Adrenal gland (tissue), 12 donors: ENCODE results near the gene ERC1. TPM values are rescaled to one million over a fixed set of nuclear protein-coding genes. Genes with fewer than 3 reads are reported as not detected.
A peak's percentile ranks its signal among the peaks of the same experiment; 100 is the strongest.

Experiments used
- DNase-seq, 7 donors: peaks; one replicate each; pipeline ENCODE4 v3.0.0-alpha.2; 2019 to 2020
- H3K27ac ChIP-seq, 5 donors: fragments of 200-600 bp; sonication (generic) in 4 of 5; 1 replicate in 3 of 5; 2 replicates in 2 of 5; pipeline versions ENCODE4 v1.5.1 to v1.8.0; 2016 to 2020; ENCODE audit warnings: mild to moderate bottlenecking in 1 of 5
- H3K27me3 ChIP-seq: fragments of 200-600 bp; 2 replicates; pipeline ENCODE4 v1.8.0; 2021
- H3K36me3 ChIP-seq, 2 donors: fragments of 200-600 bp; replicated peaks in 1 of 2; 1 replicate in 1 of 2; 2 replicates in 1 of 2; pipeline versions ENCODE4 v1.5.1 to v1.8.0; 2018 to 2022
- H3K4me1 ChIP-seq, 2 donors: fragments of 200-600 bp; replicated peaks in 1 of 2; 1 replicate in 1 of 2; 2 replicates in 1 of 2; pipeline versions ENCODE4 v1.5.1 to v1.8.0; 2018 to 2021
- H3K4me3 ChIP-seq, 4 donors: fragments of 200-600 bp; sonication (generic) in 3 of 4; one replicate each; pipeline ENCODE4 v1.5.1; 2016 to 2018
- H3K9me3 ChIP-seq, 3 donors: fragments of 200-600 bp; sonication (generic) in 1 of 3; replicated peaks in 1 of 3; 1 replicate in 2 of 3; 2 replicates in 1 of 3; pipeline versions ENCODE4 v1.5.1 to v1.8.0; 2016 to 2021
- POLR2A ChIP-seq, 2 donors: fragments of 450-650 bp; IDR thresholded peaks; one replicate each; pipeline ENCODE4 v1.6.1; 2017; ENCODE audit warnings: antibody characterized with exemption in 2 of 2, mild to moderate bottlenecking in 2 of 2, moderate library complexity in 1 of 2
- WGBS, 4 donors: extraction: QIAGEN DNeasy Blood & Tissue Kit in 2 of 4; methylation state at CpG; one replicate each; pipeline versions ENCODE4 v1.1.5 to v1.1.7; 2013 to 2017; 5-methylcytosine and 5-hydroxymethylcytosine counted together
- intact Hi-C, 2 donors: fragments of 100-400 bp; cut with DNase I; formaldehyde crosslinking; loops; one replicate each; pipeline versions ENCODE4 v1.14.1 to v1.15.0; 2022 to 2023
- polyA plus RNA-seq, 3 donors: library from polyadenylated mRNA; stranded (reverse); fragments of 200-250 nt in 2 of 3; fragments of 350-450 nt in 1 of 3; fragmentation: Illumina TruSeq in 1 of 3; extraction: RNeasy Lipid Tissue Mini Kit (QIAGEN cat#74804) in 1 of 3; gene quantifications; one replicate each; pipeline ENCODE4 v1.2.3, GENCODE V29; 2013 to 2014
- total RNA-seq, 9 donors: library from RNA; depleted of rRNA in 4 of 9; stranded (reverse); fragments of >200 nt in 4 of 9; fragments of 120-200 nt in 1 of 9; fragmentation: NEBNext Ultra II Directional in 1 of 9; extraction: Animal tissue kit (Norgen Biotek cat#: 25700) in 1 of 9; gene quantifications; one replicate each; pipeline versions ENCODE4 v1.1.0 to v1.2.4, GENCODE V29; 2013 to 2023
- TF ChIP-seq, protein P1 (sequence below), 6 experiments: fragments of 450-650 bp in 4 of 6; fragments of 200-600 bp in 2 of 6; sonication (generic) in 1 of 6; IDR thresholded peaks; 1 replicate in 5 of 6; 2 replicates in 1 of 6; pipeline versions ENCODE4 v1.5.1 to v1.8.0; 2016 to 2021; ENCODE audit warnings: antibody characterized with exemption in 6 of 6, mild to moderate bottlenecking in 2 of 6, moderate library complexity in 1 of 6
- donor health status: healthy with polysubstance abuse.
- donor health status: Bipolar disorder and iron deficiency.
- donor health status: DM: yes; HTN: yes; CAD: no.
- donor health status: DM: no; HTN: no; CAD: no.
- donor health status: DM: no; HTN: no; CAD: no.
- donor health status: DM: yes; HTN: yes; CAD: no.

ERC1 gene
- total and polyA plus RNA-seq, 12 donors: 4.1 to 79.5 (median 40.2) TPM

DNA sequence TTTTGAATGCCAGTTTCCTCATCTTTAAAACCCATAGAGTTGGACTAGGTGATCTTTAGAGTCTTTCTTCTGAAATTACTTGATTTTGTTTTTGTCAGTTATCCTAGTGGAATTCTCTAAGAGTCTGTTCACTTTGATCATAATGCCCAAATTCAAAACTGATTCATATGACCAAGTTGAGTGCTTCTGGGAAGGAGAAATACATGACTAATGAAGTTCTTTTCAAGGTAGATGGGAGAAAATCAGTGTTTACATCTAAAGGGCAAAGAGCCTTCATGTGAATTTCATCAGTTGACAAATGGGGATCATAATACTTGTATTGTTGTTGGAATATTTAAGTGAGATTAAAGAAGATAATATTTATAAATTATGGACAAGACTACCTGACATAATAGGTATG, 53.2 kb downstream of the ERC1 start:
- Histone ChIP-seq H3K4me3 (no peak overlapping the region), H3K36me3 (no peaks in the 10 kb centered on the region), H3K4me1 (peaks cover 9 to 29% of the 10 kb centered on the region in 2 donors), H3K9me3 (no peaks in the 10 kb centered on the region), H3K27ac (no peak overlapping the region), H3K27me3 (no peaks in the 10 kb centered on the region)
- intact Hi-C loops: no loop called here
- TF ChIP-seq, protein P1, sequence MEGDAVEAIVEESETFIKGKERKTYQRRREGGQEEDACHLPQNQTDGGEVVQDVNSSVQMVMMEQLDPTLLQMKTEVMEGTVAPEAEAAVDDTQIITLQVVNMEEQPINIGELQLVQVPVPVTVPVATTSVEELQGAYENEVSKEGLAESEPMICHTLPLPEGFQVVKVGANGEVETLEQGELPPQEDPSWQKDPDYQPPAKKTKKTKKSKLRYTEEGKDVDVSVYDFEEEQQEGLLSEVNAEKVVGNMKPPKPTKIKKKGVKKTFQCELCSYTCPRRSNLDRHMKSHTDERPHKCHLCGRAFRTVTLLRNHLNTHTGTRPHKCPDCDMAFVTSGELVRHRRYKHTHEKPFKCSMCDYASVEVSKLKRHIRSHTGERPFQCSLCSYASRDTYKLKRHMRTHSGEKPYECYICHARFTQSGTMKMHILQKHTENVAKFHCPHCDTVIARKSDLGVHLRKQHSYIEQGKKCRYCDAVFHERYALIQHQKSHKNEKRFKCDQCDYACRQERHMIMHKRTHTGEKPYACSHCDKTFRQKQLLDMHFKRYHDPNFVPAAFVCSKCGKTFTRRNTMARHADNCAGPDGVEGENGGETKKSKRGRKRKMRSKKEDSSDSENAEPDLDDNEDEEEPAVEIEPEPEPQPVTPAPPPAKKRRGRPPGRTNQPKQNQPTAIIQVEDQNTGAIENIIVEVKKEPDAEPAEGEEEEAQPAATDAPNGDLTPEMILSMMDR (IDR thresholded peaks at IDR 0.05): no peak
- TF ChIP-seq POLR2A (IDR thresholded peaks at IDR 0.05): no peak
- no peak for DNase-seq

- TF ChIP-seq, protein P1 (IDR thresholded peaks at IDR 0.05): no peak
- TF ChIP-seq POLR2A (IDR thresholded peaks at IDR 0.05): no peak
- no peaks in the 10 kb centered on the region for H3K9me3 ChIP-seq
- 91 to 100% (median 97%) methylated on average over 1 of the region's 1 CpG for WGBS, 4 donors
- no peak overlapping the region for H3K4me3 ChIP-seq
- intact Hi-C loops: no loop called here
- no peak for DNase-seq
- no peak overlapping the region for H3K27ac ChIP-seq
- no peaks in the 10 kb centered on the region for H3K27me3 ChIP-seq
- H3K4me1 ChIP-seq: peaks cover 9 to 29% of the 10 kb centered on the region in 2 donors
- H3K36me3 ChIP-seq: no peaks in the 10 kb centered on the region
Measured at GRCh38 chr12:1044696-1045095, 53.7 kb downstream of the ERC1 start.

GRCh38 chr12:1046727-1047126, 55.7 kb downstream of the ERC1 start:
- Histone ChIP-seq H3K27me3 (no peaks in the 10 kb centered on the region), H3K4me1 (peaks cover 9 to 35% of the 10 kb centered on the region in 2 donors), H3K4me3 (no peak overlapping the region), H3K36me3 (no peaks in the 10 kb centered on the region), H3K9me3 (no peaks in the 10 kb centered on the region), H3K27ac (no peak overlapping the region)
- TF ChIP-seq, protein P1 (IDR thresholded peaks at IDR 0.05): no peak
- no peak for TF ChIP-seq POLR2A (IDR thresholded peaks at IDR 0.05)
- WGBS, 4 donors: 86 to 93% (median 89%) methylated on average over 3 of the region's 3 CpGs
- intact Hi-C loops: no loop called here
- DNase-seq: no peak

DNA sequence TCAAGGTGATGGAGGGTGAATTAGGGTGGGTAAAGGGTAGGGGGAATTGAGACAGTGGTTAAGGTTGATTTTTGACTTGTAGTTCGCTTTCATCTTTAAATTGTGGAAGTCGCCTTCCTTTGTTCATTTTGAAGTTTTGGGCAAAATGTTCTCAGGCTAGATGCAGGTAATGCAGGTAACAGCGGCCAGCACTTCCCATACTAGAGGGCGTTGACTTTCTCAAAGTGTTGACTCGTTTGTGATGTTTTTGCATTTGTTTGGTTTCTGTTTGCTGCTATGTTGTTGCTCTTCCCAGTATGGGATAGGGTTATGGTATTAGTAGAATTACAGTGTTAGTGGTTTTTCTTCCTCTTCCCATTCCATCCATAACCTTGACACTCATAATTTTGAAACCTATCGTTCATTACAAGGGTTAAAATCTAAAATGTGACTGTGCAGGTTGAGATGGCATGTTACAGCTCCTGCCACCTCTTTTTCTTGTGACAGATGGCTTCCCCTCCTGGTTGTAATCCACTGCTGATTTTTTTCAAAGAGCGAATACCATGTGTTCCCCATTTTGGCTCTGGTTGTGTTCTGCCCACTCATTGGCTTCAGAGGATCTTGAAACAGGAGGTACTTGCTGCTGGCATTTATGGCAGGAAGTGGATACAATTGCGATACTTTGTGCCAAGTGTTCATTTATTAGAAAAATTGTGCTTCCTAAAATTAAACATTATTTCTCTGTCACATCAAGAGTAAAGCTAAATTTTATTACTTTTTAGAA, 57.1 kb downstream of the ERC1 start:
- Histone ChIP-seq H3K36me3 (no peaks in the 10 kb centered on the region), H3K4me3 (no peak overlapping the region), H3K27me3 (no peaks in the 10 kb centered on the region), H3K9me3 (no peaks in the 10 kb centered on the region), H3K27ac (no peak overlapping the region), H3K4me1 (peaks cover 9 to 35% of the 10 kb centered on the region in 2 donors)
- TF ChIP-seq POLR2A (IDR thresholded peaks at IDR 0.05): no peak
- TF ChIP-seq, protein P1 (IDR thresholded peaks at IDR 0.05): no peak
- peak in 3 of 7 donors; percentile 21 to 46 (median 35) for DNase-seq
- intact Hi-C loops: no loop called here
- 66 to 74% (median 68%) methylated on average over 8 of the region's 8 CpGs for WGBS, 4 donors
